GM18907 (cell line): ENCODE measurements around the gene F11.
"Not testable (repeated sequence)": the region's sequence is repeated elsewhere in the genome, so short reads cannot be mapped to it uniquely, and the experiment has no call there.

Experiments
- ATAC-seq: cut with Tn5 transposase; IDR thresholded peaks from one replicate; pipeline ENCODE4 v1.9.1; 2021; ENCODE audit warnings: mild to moderate bottlenecking, moderate library complexity; ENCODE audit not compliant: unreplicated experiment

F11 gene

GRCh38 chr4:186298031-186298647 is 32.1 kb downstream of the F11 start:
- no peak for ATAC-seq

GRCh38 chr4:186299291-186299690 is 33.3 kb downstream of the F11 start:
- no peak for ATAC-seq

GRCh38 chr4:186300659-186301390 is 34.8 kb downstream of the F11 start:
- ATAC-seq, result no peak

GRCh38 chr4:186304216-186304615 is 38.2 kb downstream of the F11 start:
- no peak for ATAC-seq

- ATAC-seq, result no peak
These were observed 39.0 kb downstream of the F11 start for GRCh38 chr4:186304866-186305505.

GRCh38 chr4:186307497-186307896 is 41.5 kb downstream of the F11 start:
- ATAC-seq, result no peak

- ATAC-seq, result no peak
These were observed 41.9 kb downstream of the F11 start for GRCh38 chr4:186307916-186308315.

- no peak for ATAC-seq
These were observed 52.5 kb downstream of the F11 start for GRCh38 chr4:186318481-186318880.

- not testable (repeated sequence) for ATAC-seq
These were observed 58.7 kb downstream of the F11 start for GRCh38 chr4:186324660-186325059.

- ATAC-seq, result no peak
These were observed 60.4 kb downstream of the F11 start for GRCh38 chr4:186326391-186326790.

- no peak for ATAC-seq
These were observed 63.4 kb downstream of the F11 start for GRCh38 chr4:186329372-186329771.

GRCh38 chr4:186330368-186330767 is 64.4 kb downstream of the F11 start:
- ATAC-seq, result no peak

GRCh38 chr4:186335793-186336192 is 69.8 kb downstream of the F11 start:
- ATAC-seq, result no peak
